DOHH2 (cell line): ENCODE results near the gene ATP6V0E1.

ENCODE experiments used
- CTCF ChIP-seq: fragments of 200-600 bp; sonication (generic); IDR thresholded peaks from one replicate; pipeline ENCODE4 v1.5.1; 2014; ENCODE audit warnings: antibody characterized with exemption, mild to moderate bottlenecking, low read depth, low read length; ENCODE audit not compliant: poor library complexity, severe bottlenecking
- EZH2phosphoT487 ChIP-seq: fragments of 200-600 bp; sonication (generic); IDR thresholded peaks from 2 replicates; pipeline ENCODE4 v1.6.1; 2017; ENCODE audit warnings: borderline replicate concordance, mild to moderate bottlenecking, antibody characterized with exemption, low read length, moderate library complexity, mixed read lengths

GRCh38 chr5:172957458-172957857 is 26.1 kb upstream of the ATP6V0E1 start:
- TF ChIP-seq CTCF (no peak), EZH2phosphoT487 (no peak)
